GM21576 (cell line): Measurements from ENCODE around the gene NRF1.

ENCODE experiments used
- ATAC-seq: cut with Tn5 transposase; IDR thresholded peaks from one replicate; pipeline ENCODE4 v1.9.1; 2021; ENCODE audit warnings: mild to moderate bottlenecking, moderate library complexity; ENCODE audit not compliant: unreplicated experiment

The NRF1 gene

GRCh38 chr7:129798616-129799349 is 187.3 kb downstream of the NRF1 start:
- ATAC-seq, result no peak

DNA sequence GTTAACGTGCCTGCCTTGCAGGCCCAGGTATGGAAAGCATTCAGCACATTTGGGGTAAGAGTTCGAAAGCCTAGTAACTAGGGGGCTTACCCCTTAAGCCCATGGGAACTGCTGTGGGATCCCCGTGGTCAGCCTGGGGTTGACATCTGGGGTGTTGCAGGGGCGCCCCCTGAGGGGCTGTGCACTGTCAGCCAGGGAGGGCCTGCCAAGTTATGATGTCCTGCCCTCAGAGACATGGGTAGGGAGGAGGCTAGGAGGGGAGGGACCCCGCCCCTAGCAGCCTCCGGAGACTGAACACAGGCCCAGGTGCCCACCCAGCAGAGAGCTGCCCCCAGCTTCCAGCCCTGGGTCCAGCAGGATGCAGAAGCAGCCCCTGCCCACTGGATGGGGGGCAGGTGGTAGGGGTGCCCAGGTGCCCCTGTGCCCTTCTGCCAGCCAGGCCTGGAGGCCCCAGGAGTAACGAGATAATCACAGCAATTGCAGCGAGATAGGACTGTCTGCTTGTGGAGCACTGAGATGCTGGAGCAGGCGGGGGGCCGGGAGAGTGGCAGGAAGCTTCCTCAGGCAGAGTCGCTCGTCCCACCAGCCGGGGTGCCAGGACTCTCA is 187.9 kb downstream of the NRF1 start:
- no peak for ATAC-seq

- no peak for ATAC-seq
Observed at GRCh38 chr7:129800901-129801300, 189.4 kb downstream of the NRF1 start.

GRCh38 chr7:129801882-129802281 is 190.4 kb downstream of the NRF1 start:
- ATAC-seq, result no peak

DNA sequence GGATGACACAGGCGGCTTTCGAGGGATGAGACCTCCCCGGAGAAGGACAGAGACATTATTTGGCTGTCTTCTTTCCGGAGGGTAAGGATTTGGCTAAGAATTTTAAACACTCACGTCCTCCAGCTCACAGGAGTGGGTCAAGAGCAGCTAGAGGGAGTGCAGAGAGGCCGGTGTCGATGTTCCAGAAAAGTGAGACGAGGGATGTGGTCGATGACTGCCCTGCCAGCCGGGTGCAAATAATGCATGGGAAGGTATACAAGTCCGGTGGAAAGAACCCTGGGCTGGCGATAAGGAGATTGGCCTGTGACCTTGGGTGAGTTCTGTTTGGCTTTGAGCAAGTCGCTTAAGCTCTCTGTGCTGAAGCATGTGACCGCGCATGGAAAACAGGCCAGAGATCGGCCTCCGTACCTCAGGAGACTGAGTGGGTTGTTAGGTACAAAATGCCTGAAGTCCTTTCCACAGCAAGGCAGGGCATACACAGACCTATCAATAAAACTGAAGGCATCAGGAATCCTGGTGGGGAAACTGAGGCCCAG is 192.1 kb downstream of the NRF1 start:
- no peak for ATAC-seq

DNA sequence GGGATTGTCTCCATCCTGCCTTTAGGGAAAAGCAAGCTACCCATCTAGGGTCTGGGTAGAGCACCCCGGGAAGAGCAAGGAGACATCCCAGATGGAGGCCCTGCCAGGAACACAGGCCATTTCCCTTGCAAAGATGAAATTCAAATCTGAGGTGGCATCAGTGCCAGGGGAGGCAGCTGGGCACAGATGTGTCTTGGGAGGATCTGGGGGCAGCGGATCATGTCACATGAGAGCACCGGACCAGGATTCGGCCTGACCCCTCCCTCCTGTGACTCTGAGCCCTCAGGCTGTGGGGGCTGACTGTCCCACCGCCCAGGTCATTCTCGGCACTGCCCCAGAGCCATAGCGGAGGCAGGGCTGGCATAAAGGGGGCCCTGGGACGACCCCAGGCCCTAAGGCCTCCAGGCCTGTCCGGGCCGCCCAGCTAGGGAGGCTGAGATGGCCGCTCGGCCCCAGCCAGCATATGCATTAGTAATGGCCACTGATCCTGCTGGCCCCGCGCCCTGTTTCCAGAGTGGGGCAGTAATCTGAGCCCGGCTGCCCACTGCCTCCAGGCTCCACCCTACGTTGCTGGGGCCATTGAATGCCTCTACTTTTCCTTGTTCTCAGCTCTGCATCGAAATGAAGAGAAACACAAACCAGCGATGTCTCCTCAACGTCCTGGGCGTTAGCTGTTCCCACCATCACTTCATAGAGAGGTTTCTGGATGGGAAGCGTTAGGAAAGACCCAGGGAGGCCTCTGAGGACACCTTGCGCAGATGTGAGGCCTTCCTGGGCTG is 192.8 kb downstream of the NRF1 start:
- ATAC-seq, result no peak

DNA sequence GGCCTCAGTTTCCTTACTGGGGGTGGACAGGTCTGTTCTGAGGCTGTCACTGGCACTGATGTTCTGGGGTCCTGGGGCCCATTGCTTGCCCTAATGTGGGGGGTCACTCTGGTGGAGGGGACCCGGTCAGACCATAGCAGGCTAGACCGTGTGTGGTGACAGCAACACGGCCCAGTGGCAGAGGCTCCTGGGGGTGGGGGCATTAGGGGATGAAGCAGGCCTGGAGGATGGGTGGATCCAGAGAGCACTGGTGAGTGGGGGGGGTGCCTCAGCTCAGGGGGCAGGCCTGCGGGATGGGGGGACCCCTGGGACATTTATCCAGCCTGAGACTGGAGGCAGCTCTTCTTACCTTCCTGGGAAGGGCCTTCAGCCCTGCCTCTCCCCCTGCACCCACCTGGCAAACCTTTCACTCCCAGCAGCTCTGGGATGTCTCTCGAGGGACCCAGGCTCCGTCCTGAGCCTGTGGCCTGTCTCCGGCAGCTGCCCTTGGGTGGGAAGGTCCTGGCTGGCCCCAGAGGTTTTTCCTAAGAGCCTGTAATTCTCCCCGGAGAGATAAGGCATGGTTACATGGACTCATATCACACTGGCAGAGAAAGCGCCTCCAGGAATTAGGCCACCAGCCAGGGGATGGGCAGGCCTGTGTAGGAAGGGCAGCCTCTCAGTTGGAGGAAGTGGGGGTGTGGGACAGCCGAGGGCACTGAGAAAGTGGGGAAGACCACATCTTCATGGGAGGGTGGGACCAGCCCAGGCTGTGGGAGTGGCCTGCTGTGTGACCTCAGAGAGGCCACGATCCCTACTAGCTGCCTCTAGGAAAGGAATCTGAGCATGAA is 193.6 kb downstream of the NRF1 start:
- ATAC-seq, result no peak
